Bronchial epithelial cell (primary cell): ENCODE results near the gene HS1BP3. TPM values are rescaled to one million over a fixed set of nuclear protein-coding genes. Genes with fewer than 3 reads are reported as not detected.

ENCODE experiments used
- DNase-seq: peaks from one replicate; pipeline ENCODE4 v3.0.0-alpha.2; 2010; ENCODE audit warnings: low read depth
- FAIRE-seq: peaks from 2 replicates; lab custom pipeline; 2011; peaks lifted over from hg19 to GRCh38; lab: Jason Lieb, UNC
- H3K27me3 ChIP-seq: 2 replicates; pipeline ENCODE4 v1.5.1; 2011; ENCODE audit warnings: low read length; ENCODE audit not compliant: control insufficient read depth, insufficient read depth
- H3K36me3 ChIP-seq: 2 replicates; pipeline ENCODE4 v1.5.1; 2011; ENCODE audit warnings: low read length; ENCODE audit not compliant: control insufficient read depth, insufficient read depth
- H3K4me3 ChIP-seq: 2 replicates; pipeline ENCODE4 v1.5.1; 2011; ENCODE audit warnings: mild to moderate bottlenecking, low read depth, low read length, control low read depth
- total RNA-seq: library from RNA; depleted of rRNA; stranded (reverse); fragments of >200 nt; gene quantifications from 2 replicates; pipeline ENCODE4 v1.2.1, GENCODE V29; 2014
- TF ChIP-seq, protein P1 (sequence below): IDR thresholded peaks from 2 replicates; pipeline ENCODE4 v1.5.1; 2011; ENCODE audit warnings: mild to moderate bottlenecking, moderate library complexity, low read length, control low read depth, inconsistent platforms; ENCODE audit not compliant: insufficient read depth, severe bottlenecking

Gene HS1BP3
- total RNA-seq, 1 donor from 2014 or later: 27.6 TPM

DNA sequence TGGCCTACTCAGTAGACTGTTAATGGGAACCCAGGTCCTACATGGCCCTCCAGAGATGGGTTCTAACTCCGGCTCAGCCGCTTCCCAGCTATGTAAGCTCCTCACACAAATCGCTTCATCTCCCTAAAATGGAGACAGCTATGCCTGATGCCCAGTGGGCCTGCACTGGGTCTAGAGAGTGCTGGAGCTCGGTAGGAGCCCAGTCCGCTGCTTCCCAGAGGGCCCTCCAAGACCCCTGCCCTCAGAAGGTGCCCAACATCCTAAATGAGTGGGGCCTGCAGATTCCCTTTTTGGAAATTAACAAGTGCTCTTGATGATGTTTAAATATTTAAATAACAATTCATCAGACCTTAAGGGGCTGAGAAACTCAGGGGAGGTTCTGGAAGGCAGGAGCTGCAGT is 47.1 kb downstream of the HS1BP3 start:
- FAIRE-seq: no peak
- TF ChIP-seq, protein P1, sequence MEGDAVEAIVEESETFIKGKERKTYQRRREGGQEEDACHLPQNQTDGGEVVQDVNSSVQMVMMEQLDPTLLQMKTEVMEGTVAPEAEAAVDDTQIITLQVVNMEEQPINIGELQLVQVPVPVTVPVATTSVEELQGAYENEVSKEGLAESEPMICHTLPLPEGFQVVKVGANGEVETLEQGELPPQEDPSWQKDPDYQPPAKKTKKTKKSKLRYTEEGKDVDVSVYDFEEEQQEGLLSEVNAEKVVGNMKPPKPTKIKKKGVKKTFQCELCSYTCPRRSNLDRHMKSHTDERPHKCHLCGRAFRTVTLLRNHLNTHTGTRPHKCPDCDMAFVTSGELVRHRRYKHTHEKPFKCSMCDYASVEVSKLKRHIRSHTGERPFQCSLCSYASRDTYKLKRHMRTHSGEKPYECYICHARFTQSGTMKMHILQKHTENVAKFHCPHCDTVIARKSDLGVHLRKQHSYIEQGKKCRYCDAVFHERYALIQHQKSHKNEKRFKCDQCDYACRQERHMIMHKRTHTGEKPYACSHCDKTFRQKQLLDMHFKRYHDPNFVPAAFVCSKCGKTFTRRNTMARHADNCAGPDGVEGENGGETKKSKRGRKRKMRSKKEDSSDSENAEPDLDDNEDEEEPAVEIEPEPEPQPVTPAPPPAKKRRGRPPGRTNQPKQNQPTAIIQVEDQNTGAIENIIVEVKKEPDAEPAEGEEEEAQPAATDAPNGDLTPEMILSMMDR: no peak
- no peaks in the 10 kb centered on the region for H3K36me3 ChIP-seq
- no peak for DNase-seq
- no peaks in the 10 kb centered on the region for H3K27me3 ChIP-seq
- H3K4me3 ChIP-seq: no peak overlapping the region

DNA sequence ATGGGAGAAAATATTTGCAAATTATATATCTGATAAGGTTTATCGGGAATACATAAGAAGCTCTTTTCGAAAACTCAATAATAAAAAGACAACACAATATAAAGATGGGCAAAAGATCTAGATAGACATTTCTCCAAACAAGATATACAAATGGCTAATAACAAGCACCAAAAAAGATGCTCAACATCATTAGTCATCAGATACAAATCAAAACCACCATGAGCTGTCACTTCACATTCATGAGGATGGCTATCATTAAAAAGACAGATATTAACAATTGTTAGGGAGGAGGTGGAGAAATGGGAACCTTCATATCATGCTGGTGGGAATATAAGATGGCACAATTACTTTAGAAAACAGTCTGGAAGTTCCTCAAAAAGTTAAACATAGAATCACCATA is 48.1 kb downstream of the HS1BP3 start:
- Histone ChIP-seq H3K27me3 (no peaks in the 10 kb centered on the region), H3K4me3 (no peak overlapping the region), H3K36me3 (no peaks in the 10 kb centered on the region)
- TF ChIP-seq, protein P1: no peak
- no peak for DNase-seq
- FAIRE-seq: no peak

DNA sequence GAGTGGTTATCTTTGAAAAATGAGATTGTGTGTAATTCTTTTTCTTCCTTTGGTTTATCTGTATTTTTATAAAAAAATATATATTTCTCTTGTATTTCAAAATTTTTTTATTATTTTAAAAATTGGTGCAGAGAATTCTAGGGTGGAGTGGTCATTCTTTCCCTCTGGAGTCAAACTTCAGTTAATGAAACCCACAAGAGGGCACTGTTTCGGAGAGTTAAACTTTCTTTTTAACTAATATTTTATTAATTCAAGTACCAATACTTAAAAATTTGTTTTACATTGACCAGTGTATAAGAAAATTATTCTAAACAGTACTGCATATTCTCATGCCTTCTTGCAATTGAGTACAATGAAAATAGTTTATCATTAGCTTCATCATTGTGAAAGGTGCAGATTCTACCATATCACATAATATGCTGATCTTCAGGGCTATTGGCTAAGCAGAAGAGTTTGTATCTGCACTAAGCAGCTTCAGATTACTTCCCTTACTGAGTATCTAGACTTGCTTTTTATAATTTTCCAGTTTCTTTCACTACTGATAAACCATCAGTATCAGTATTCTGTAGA is 50.1 kb downstream of the HS1BP3 start:
- no peak for FAIRE-seq
- TF ChIP-seq, protein P1: no peak
- no peak for DNase-seq
- H3K4me3 ChIP-seq: no peak overlapping the region
- no peaks in the 10 kb centered on the region for H3K27me3 ChIP-seq
- no peaks in the 10 kb centered on the region for H3K36me3 ChIP-seq

DNA sequence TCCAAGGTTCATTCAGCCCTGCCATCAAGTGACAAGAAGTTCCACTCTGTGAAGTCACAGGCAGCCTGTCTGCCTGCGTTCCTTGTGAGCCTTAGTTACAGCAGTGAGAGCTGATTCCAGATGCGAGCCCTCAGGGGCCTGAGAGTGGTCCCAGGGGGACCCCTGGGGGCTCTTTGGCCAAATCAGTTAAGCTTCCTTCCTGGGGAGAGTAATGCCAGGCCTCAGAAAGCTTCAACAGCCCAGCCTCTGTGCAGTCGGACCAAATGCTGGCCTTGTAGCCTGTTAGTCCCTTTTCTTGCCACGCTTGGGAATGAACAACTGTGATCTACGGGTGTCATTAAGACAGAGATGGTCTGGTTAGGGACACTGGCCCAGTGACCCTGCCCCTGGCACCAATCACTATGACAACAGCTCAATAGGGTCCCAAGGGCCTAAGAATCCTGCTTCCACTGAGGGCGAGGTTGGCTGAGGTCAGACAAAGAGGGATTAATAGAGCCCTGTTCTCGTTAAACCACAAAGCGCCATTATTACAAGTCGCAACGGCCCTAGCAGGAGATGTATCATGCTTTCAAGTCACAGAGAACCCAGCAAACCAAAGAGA is 50.9 kb downstream of the HS1BP3 start:
- TF ChIP-seq, protein P1: no peak
- no peak for DNase-seq
- Histone ChIP-seq H3K36me3 (no peaks in the 10 kb centered on the region), H3K27me3 (no peaks in the 10 kb centered on the region), H3K4me3 (no peak overlapping the region)
- FAIRE-seq: no peak

DNA sequence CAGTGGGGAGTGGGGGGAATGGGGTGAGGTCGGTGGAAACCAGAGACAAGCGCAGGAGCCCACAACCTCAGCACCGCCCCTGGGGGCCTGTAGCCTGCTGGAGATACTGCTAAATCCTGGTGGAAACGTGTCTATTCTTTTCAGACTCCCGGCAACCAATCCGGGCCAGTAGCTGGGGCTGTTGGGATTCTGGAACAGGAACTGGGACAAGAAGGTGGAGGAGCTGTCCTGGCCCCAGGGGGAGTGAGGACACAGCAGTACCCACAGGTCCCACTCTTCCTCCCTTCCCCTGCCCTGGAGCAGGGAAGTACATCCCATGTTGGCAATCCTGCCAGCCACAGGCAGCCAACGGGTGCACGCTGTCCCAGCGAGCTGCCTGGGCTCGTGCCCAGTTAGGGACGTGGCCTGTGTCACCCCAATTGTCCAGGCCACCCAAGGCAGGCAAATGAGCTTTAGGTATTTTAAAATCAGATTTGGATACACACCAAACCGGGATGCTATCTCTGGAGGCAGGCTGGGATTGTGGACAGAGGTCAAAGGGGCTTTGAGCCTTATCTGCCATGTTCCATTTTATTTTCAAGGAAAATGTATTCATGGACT is 51.8 kb downstream of the HS1BP3 start:
- DNase-seq: no peak
- H3K36me3 ChIP-seq: no peaks in the 10 kb centered on the region
- no peak overlapping the region for H3K4me3 ChIP-seq
- TF ChIP-seq, protein P1: no peak
- FAIRE-seq: no peak
- no peaks in the 10 kb centered on the region for H3K27me3 ChIP-seq
